Jurkat, Clone E6-1 (cell line): ENCODE data around the gene DSP. TPM values are rescaled to one million over a fixed set of nuclear protein-coding genes. Genes with fewer than 3 reads are reported as not detected.

Experiments
- DNase-seq: peaks from one replicate; pipeline ENCODE4 v3.0.0-alpha.2; 2011; ENCODE audit warnings: low read depth, low spot score
- H3K4me3 ChIP-seq: 2 replicates; pipeline ENCODE4 v1.5.1; 2011; ENCODE audit warnings: mild to moderate bottlenecking, low read length, control low read depth, moderate library complexity
- polyA plus RNA-seq: library from polyadenylated mRNA; unstranded; fragments of >200 nt; gene quantifications from one replicate; pipeline ENCODE4 v1.2.1, GENCODE V29; 2012; ENCODE audit warnings: missing spikeins; ENCODE audit not compliant: insufficient read length, insufficient read depth

DSP gene
- 0.84 TPM for polyA plus RNA-seq

- DNase-seq: no peak
- H3K4me3 ChIP-seq: no peak within 1 kb of the TSS
Observed at GRCh38 chr6:7541175-7542064, at the start of gene DSP. Gene DSP, plus strand, starts transcription at chr6:7541671. Its CDS starts 245 bp downstream, at chr6:7541916.

- no peak overlapping the region for H3K4me3 ChIP-seq
- no peak for DNase-seq
Observed at GRCh38 chr6:7493866-7494265, 47.6 kb upstream of the DSP start.

- no peak overlapping the region for H3K4me3 ChIP-seq
Observed at GRCh38 chr6:7494638-7495037, 46.8 kb upstream of the DSP start.

GRCh38 chr6:7496266-7496875, 45.1 kb upstream of the DSP start:
- DNase-seq: no peak
- no peak overlapping the region for H3K4me3 ChIP-seq

More at GRCh38 chr6:7494638-7495037, 46.8 kb upstream of the DSP start:
- DNase-seq: no peak

- H3K4me3 ChIP-seq: no peak overlapping the region
- DNase-seq: no peak
Observed at GRCh38 chr6:7500752-7501282, 40.7 kb upstream of the DSP start.

- no peak for DNase-seq
Observed at GRCh38 chr6:7502743-7503142, 38.7 kb upstream of the DSP start.

GRCh38 chr6:7504041-7504440, 37.4 kb upstream of the DSP start:
- DNase-seq: no peak
- H3K4me3 ChIP-seq: no peak overlapping the region

More at GRCh38 chr6:7502743-7503142, 38.7 kb upstream of the DSP start:
- no peak overlapping the region for H3K4me3 ChIP-seq

- no peak for DNase-seq
- H3K4me3 ChIP-seq: no peak overlapping the region
Observed at GRCh38 chr6:7505189-7505699, 36.2 kb upstream of the DSP start.

GRCh38 chr6:7507600-7507999, 33.9 kb upstream of the DSP start:
- no peak for DNase-seq
- no peak overlapping the region for H3K4me3 ChIP-seq

- DNase-seq: no peak
- H3K4me3 ChIP-seq: no peak overlapping the region
Observed at GRCh38 chr6:7512320-7512719, 29.2 kb upstream of the DSP start.

- H3K4me3 ChIP-seq: no peak overlapping the region
- no peak for DNase-seq
Observed at GRCh38 chr6:7513529-7513928, 27.9 kb upstream of the DSP start.

- no peak for DNase-seq
Observed at GRCh38 chr6:7515363-7515762, 26.1 kb upstream of the DSP start.

GRCh38 chr6:7518877-7519276, 22.6 kb upstream of the DSP start:
- H3K4me3 ChIP-seq: no peak overlapping the region
- no peak for DNase-seq

More at GRCh38 chr6:7515363-7515762, 26.1 kb upstream of the DSP start:
- H3K4me3 ChIP-seq: no peak overlapping the region

- DNase-seq: no peak
Observed at GRCh38 chr6:7522873-7523272, 18.6 kb upstream of the DSP start.

GRCh38 chr6:7523922-7524321, 17.5 kb upstream of the DSP start:
- no peak for DNase-seq

More at GRCh38 chr6:7522873-7523272, 18.6 kb upstream of the DSP start:
- no peak overlapping the region for H3K4me3 ChIP-seq

GRCh38 chr6:7526755-7527154, 14.7 kb upstream of the DSP start:
- H3K4me3 ChIP-seq: no peak overlapping the region
- no peak for DNase-seq

More at GRCh38 chr6:7523922-7524321, 17.5 kb upstream of the DSP start:
- H3K4me3 ChIP-seq: no peak overlapping the region

GRCh38 chr6:7528565-7528964, 12.9 kb upstream of the DSP start:
- no peak for DNase-seq
- H3K4me3 ChIP-seq: no peak overlapping the region

- no peak for DNase-seq
- H3K4me3 ChIP-seq: no peak overlapping the region
Observed at GRCh38 chr6:7529141-7529540, 12.3 kb upstream of the DSP start.

GRCh38 chr6:7532232-7532631, 9.2 kb upstream of the DSP start:
- no peak for DNase-seq
- no peak overlapping the region for H3K4me3 ChIP-seq

- no peak overlapping the region for H3K4me3 ChIP-seq
- no peak for DNase-seq
Observed at GRCh38 chr6:7532821-7533220, 8.7 kb upstream of the DSP start.
